ENCODE measurements around the gene NEDD1.

NEDD1 gene

GRCh38 chr12:96878704-96879103 lies 28.4 kb upstream of the NEDD1 start:
- Histone ChIP-seq H3K36me3 (ENCODE audit: control insufficient read depth, insufficient read depth, low read length) (no peaks in the 10 kb centered on the region), H3K4me3 (replicated peaks; ENCODE audit: low read depth, low read length) (no peak overlapping the region), H3K27me3 (replicated peaks; ENCODE audit: control insufficient read depth, insufficient read depth, low read length) (no peaks in the 10 kb centered on the region)
- DNase-seq (ENCODE audit: extremely low read depth, insufficient read length) = no peak
- TF ChIP-seq, protein P1, sequence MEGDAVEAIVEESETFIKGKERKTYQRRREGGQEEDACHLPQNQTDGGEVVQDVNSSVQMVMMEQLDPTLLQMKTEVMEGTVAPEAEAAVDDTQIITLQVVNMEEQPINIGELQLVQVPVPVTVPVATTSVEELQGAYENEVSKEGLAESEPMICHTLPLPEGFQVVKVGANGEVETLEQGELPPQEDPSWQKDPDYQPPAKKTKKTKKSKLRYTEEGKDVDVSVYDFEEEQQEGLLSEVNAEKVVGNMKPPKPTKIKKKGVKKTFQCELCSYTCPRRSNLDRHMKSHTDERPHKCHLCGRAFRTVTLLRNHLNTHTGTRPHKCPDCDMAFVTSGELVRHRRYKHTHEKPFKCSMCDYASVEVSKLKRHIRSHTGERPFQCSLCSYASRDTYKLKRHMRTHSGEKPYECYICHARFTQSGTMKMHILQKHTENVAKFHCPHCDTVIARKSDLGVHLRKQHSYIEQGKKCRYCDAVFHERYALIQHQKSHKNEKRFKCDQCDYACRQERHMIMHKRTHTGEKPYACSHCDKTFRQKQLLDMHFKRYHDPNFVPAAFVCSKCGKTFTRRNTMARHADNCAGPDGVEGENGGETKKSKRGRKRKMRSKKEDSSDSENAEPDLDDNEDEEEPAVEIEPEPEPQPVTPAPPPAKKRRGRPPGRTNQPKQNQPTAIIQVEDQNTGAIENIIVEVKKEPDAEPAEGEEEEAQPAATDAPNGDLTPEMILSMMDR (IDR thresholded peaks at IDR 0.05; ENCODE audit: insufficient read depth, low read length, poor library complexity, severe bottlenecking) = no peak

GRCh38 chr12:96879301-96879700 lies 27.8 kb upstream of the NEDD1 start:
- H3K27me3 ChIP-seq (replicated peaks; ENCODE audit: control insufficient read depth, insufficient read depth, low read length) = no peaks in the 10 kb centered on the region
- H3K4me3 ChIP-seq (replicated peaks; ENCODE audit: low read depth, low read length) = no peak overlapping the region
- H3K36me3 ChIP-seq (ENCODE audit: control insufficient read depth, insufficient read depth, low read length) = no peaks in the 10 kb centered on the region
- TF ChIP-seq, protein P1 (IDR thresholded peaks at IDR 0.05; ENCODE audit: insufficient read depth, low read length, poor library complexity, severe bottlenecking) = no peak
- no peak for DNase-seq (ENCODE audit: extremely low read depth, insufficient read length)

DNA sequence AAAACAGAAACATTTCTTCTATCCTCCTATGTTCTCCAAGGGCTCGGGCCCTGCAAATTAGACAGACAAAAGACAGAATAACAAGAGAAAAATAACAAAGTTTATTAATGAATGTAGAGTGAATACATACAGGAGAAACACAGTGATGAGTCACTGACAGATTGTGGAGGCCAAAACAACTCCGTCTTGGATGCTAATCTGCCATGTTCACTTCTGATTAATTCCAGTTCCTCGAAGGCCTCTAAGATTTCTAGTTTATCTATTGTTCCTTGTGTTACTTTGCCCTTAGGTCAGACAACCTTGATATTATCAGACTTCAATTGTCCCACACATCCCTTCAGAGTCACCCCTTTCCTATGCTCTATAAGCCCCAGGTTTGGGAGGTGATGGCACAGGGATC lies 26.8 kb upstream of the NEDD1 start:
- no peak for DNase-seq (ENCODE audit: extremely low read depth, insufficient read length)
- TF ChIP-seq, protein P1 (IDR thresholded peaks at IDR 0.05; ENCODE audit: insufficient read depth, low read length, poor library complexity, severe bottlenecking) = no peak
- Histone ChIP-seq H3K36me3 (ENCODE audit: control insufficient read depth, insufficient read depth, low read length) (no peaks in the 10 kb centered on the region), H3K4me3 (replicated peaks; ENCODE audit: low read depth, low read length) (no peak overlapping the region), H3K27me3 (replicated peaks; ENCODE audit: control insufficient read depth, insufficient read depth, low read length) (no peaks in the 10 kb centered on the region)

- TF ChIP-seq, protein P1 (IDR thresholded peaks at IDR 0.05; ENCODE audit: insufficient read depth, low read length, poor library complexity, severe bottlenecking) = no peak
- Histone ChIP-seq H3K27me3 (replicated peaks; ENCODE audit: control insufficient read depth, insufficient read depth, low read length) (no peaks in the 10 kb centered on the region), H3K36me3 (ENCODE audit: control insufficient read depth, insufficient read depth, low read length) (no peaks in the 10 kb centered on the region), H3K4me3 (replicated peaks; ENCODE audit: low read depth, low read length) (no peak overlapping the region)
- no peak for DNase-seq (ENCODE audit: extremely low read depth, insufficient read length)
Measured at GRCh38 chr12:96881608-96882007, 25.4 kb upstream of the NEDD1 start.

DNA sequence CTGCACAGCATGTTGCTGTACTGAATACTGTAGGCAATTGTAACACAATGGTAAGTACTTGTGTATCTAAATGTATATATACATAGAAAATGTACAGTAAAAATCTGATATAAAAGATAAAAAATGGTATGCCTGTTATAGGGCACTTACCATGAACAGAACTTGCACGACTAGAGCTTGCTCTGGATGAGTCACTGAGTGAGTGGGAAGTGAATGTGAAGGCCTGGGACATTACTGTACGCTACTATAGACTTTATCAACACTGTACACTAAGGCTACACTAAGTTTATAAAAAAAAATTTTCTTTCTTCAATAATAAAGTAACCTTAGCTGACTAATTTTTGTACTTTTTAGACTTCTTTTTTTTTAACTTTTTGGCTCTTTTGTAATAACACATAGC lies 24.2 kb upstream of the NEDD1 start:
- no peaks in the 10 kb centered on the region for H3K36me3 ChIP-seq (ENCODE audit: control insufficient read depth, insufficient read depth, low read length)
- TF ChIP-seq, protein P1 (IDR thresholded peaks at IDR 0.05; ENCODE audit: insufficient read depth, low read length, poor library complexity, severe bottlenecking) = no peak
- no peak for DNase-seq (ENCODE audit: extremely low read depth, insufficient read length)
- no peak overlapping the region for H3K4me3 ChIP-seq (replicated peaks; ENCODE audit: low read depth, low read length)
- no peaks in the 10 kb centered on the region for H3K27me3 ChIP-seq (replicated peaks; ENCODE audit: control insufficient read depth, insufficient read depth, low read length)

GRCh38 chr12:96883571-96883970 lies 23.5 kb upstream of the NEDD1 start:
- Histone ChIP-seq H3K4me3 (replicated peaks; ENCODE audit: low read depth, low read length) (no peak overlapping the region), H3K27me3 (replicated peaks; ENCODE audit: control insufficient read depth, insufficient read depth, low read length) (no peaks in the 10 kb centered on the region), H3K36me3 (ENCODE audit: control insufficient read depth, insufficient read depth, low read length) (no peaks in the 10 kb centered on the region)
- no peak for DNase-seq (ENCODE audit: extremely low read depth, insufficient read length)
- TF ChIP-seq, protein P1 (IDR thresholded peaks at IDR 0.05; ENCODE audit: insufficient read depth, low read length, poor library complexity, severe bottlenecking) = no peak

Data from GM06990 (cell line).